ENCODE results near the gene MAGI1.

The MAGI1 gene

GRCh38 chr3:65497846-65498245 is 540.9 kb downstream of the MAGI1 start:
- DNase-seq, result no peak

GRCh38 chr3:65497236-65497635 is 541.5 kb downstream of the MAGI1 start:
- DNase-seq, result no peak

GRCh38 chr3:65493938-65494337 is 544.8 kb downstream of the MAGI1 start:
- DNase-seq, result no peak

- DNase-seq, result no peak
These were observed 545.3 kb downstream of the MAGI1 start for GRCh38 chr3:65493371-65493882.

GRCh38 chr3:65492249-65492648 is 546.5 kb downstream of the MAGI1 start:
- DNase-seq, result no peak

- no peak for DNase-seq
These were observed 548.6 kb downstream of the MAGI1 start for GRCh38 chr3:65490114-65490513.

- no peak for DNase-seq
These were observed 549.5 kb downstream of the MAGI1 start for GRCh38 chr3:65489253-65489652.

GRCh38 chr3:65485826-65486469 is 552.8 kb downstream of the MAGI1 start:
- no peak for DNase-seq

- no peak for DNase-seq
These were observed 553.8 kb downstream of the MAGI1 start for GRCh38 chr3:65484964-65485363.

- no peak for DNase-seq
These were observed 555.2 kb downstream of the MAGI1 start for GRCh38 chr3:65483480-65483879.

- no peak for DNase-seq
These were observed 555.7 kb downstream of the MAGI1 start for GRCh38 chr3:65483011-65483410.

- DNase-seq, result no peak
These were observed 557.6 kb downstream of the MAGI1 start for GRCh38 chr3:65481085-65481484.

- DNase-seq, result no peak
These were observed 558.7 kb downstream of the MAGI1 start for GRCh38 chr3:65479990-65480389.

- no peak for DNase-seq
These were observed 559.9 kb downstream of the MAGI1 start for GRCh38 chr3:65478551-65479500.

GRCh38 chr3:65473736-65474135 is 565.0 kb downstream of the MAGI1 start:
- no peak for DNase-seq

GRCh38 chr3:65472501-65472900 is 566.2 kb downstream of the MAGI1 start:
- DNase-seq, result no peak

- DNase-seq, result no peak
These were observed 572.3 kb downstream of the MAGI1 start for GRCh38 chr3:65466300-65466988.

GRCh38 chr3:65449841-65450428 is 588.8 kb downstream of the MAGI1 start:
- no peak for DNase-seq

- DNase-seq, result no peak
These were observed 590.6 kb downstream of the MAGI1 start for GRCh38 chr3:65448120-65448519.

GRCh38 chr3:65445573-65446169 is 593.0 kb downstream of the MAGI1 start:
- no peak for DNase-seq

- no peak for DNase-seq
These were observed 594.3 kb downstream of the MAGI1 start for GRCh38 chr3:65444447-65444815.

GRCh38 chr3:65443739-65444446 is 594.8 kb downstream of the MAGI1 start:
- DNase-seq, result no peak

Measured in activated T-cell treated with anti-CD3 and anti-CD28 coated beads, Interleukin-2, amount 50 U/mL, for 1 hour (primary cell).